GM23338 (cell line): Measurements from ENCODE around the gene DAPK1.

Experiments
- CREB1 ChIP-seq: fragments of 250-450 bp; sonication (Bioruptor Pico); IDR thresholded peaks from 2 replicates; pipeline ENCODE4 v1.5.0; 2020; ENCODE audit warnings: low read depth, mild to moderate bottlenecking, moderate library complexity
- CTCF ChIP-seq, 2 experiments: fragments of 200-600 bp in 1 of 2; sonication (generic) in 1 of 2; conservative IDR thresholded peaks; 2 replicates each; pipeline versions ENCODE4 v1.5.1 to v1.6.1; 2016 to 2017; ENCODE audit warnings: antibody characterized with exemption in 2 of 2, low read depth in 2 of 2, mild to moderate bottlenecking in 2 of 2, moderate library complexity in 1 of 2
- EZH2 ChIP-seq: fragments of 200-600 bp; sonication (generic); IDR thresholded peaks from one replicate; pipeline ENCODE4 v1.8.0; 2017; ENCODE audit warnings: antibody characterized with exemption, mild to moderate bottlenecking, low read depth; ENCODE audit not compliant: unreplicated experiment
- EZH2phosphoT487 ChIP-seq: fragments of 200-600 bp; sonication (generic); IDR thresholded peaks from one replicate; pipeline ENCODE4 v1.8.1; 2018; ENCODE audit warnings: antibody characterized with exemption; ENCODE audit not compliant: unreplicated experiment
- JUNB ChIP-seq: IDR thresholded peaks from one replicate; pipeline ENCODE4 v1.6.1; 2016; ENCODE audit warnings: antibody characterized with exemption; ENCODE audit not compliant: unreplicated experiment
- NANOG ChIP-seq: IDR thresholded peaks from 2 replicates; pipeline ENCODE4 v1.6.1; 2016; ENCODE audit warnings: antibody characterized with exemption, borderline replicate concordance
- POLR2AphosphoS5 ChIP-seq: IDR thresholded peaks from 2 replicates; pipeline ENCODE4 v1.6.1; 2016; ENCODE audit warnings: antibody characterized with exemption, low read depth
- REST ChIP-seq: IDR thresholded peaks from one replicate; pipeline ENCODE4 v1.6.1; 2018; ENCODE audit warnings: antibody characterized with exemption; ENCODE audit not compliant: unreplicated experiment
- STAT1 ChIP-seq: IDR thresholded peaks from one replicate; pipeline ENCODE4 v1.6.1; 2016; ENCODE audit warnings: antibody characterized with exemption; ENCODE audit not compliant: unreplicated experiment
- ZNF114 ChIP-seq: fragments of 250-450 bp; sonication (Bioruptor Pico); IDR thresholded peaks from 2 replicates; pipeline ENCODE4 v1.5.0; 2020; ENCODE audit warnings: mild to moderate bottlenecking, moderate library complexity
- ZNF331 ChIP-seq: fragments of 250-450 bp; sonication (Bioruptor Pico); IDR thresholded peaks from 2 replicates; pipeline ENCODE4 v1.5.0; 2020; ENCODE audit warnings: low read depth, mild to moderate bottlenecking, moderate library complexity
- TF ChIP-seq, protein P1 (sequence below): IDR thresholded peaks from 2 replicates; pipeline ENCODE4 v1.6.1; 2016; ENCODE audit warnings: antibody characterized with exemption

DNA sequence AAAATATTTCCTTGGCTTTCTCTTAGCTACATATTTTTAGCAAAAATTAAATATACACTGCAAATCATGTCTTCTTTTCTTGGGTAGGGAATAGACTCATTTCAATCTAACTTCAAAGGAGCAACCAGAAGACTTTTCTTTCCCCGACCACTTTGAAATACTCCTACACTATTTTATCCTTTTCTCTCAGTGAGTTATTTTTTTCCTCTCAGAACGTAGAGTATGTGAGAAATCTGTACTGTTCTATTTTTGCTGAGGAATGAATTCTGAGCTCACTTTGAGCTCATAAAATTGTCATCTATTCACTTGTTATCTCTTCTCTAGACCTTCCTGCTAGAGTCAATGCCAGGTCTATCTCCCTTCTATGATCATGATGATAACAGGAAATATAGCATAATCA lies 22.2 kb upstream of the DAPK1 start:
- TF ChIP-seq EZH2 (no peak), CTCF (conservative IDR thresholded peaks at IDR 0.05; ENCODE audit: low read depth in 2 of 2) (no peak), REST (no peak), EZH2phosphoT487 (no peak), POLR2AphosphoS5 (no peak), CREB1 (no peak), ZNF331 (CRISPR knock-in tag) (no peak), ZNF114 (CRISPR knock-in tag) (no peak), JUNB (no peak), STAT1 (no peak), NANOG (no peak)
- TF ChIP-seq, protein P1, sequence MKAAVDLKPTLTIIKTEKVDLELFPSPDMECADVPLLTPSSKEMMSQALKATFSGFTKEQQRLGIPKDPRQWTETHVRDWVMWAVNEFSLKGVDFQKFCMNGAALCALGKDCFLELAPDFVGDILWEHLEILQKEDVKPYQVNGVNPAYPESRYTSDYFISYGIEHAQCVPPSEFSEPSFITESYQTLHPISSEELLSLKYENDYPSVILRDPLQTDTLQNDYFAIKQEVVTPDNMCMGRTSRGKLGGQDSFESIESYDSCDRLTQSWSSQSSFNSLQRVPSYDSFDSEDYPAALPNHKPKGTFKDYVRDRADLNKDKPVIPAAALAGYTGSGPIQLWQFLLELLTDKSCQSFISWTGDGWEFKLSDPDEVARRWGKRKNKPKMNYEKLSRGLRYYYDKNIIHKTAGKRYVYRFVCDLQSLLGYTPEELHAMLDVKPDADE: no peak
